Skeletal muscle tissue (tissue), 4 donors: Measurements from ENCODE around the gene FLYWCH1. TPM values are rescaled to one million over a fixed set of nuclear protein-coding genes. Genes with fewer than 3 reads are reported as not detected.
"Not testable (repeated sequence)": the region's sequence is repeated elsewhere in the genome, so short reads cannot be mapped to it uniquely, and the experiment has no call there.

Experiments
- H3K27ac ChIP-seq: one replicate; pipeline ENCODE4 v1.7.0; 2013; ENCODE audit warnings: mild to moderate bottlenecking, low read depth, low read length, inconsistent platforms
- H3K27me3 ChIP-seq, 3 donors: one replicate each; pipeline ENCODE4 v1.7.0; 2013; ENCODE audit warnings: low read length in 3 of 3; ENCODE audit not compliant: control insufficient read depth in 3 of 3, insufficient read depth in 3 of 3
- H3K36me3 ChIP-seq, 3 donors: one replicate each; pipeline ENCODE4 v1.7.0; 2013; ENCODE audit warnings: low read length in 3 of 3; ENCODE audit not compliant: control insufficient read depth in 3 of 3, insufficient read depth in 3 of 3
- H3K4me1 ChIP-seq, 3 donors: one replicate each; pipeline ENCODE4 v1.7.0; 2013; ENCODE audit warnings: low read length in 3 of 3, mild to moderate bottlenecking in 3 of 3; ENCODE audit not compliant: control insufficient read depth in 3 of 3, insufficient read depth in 3 of 3
- H3K4me3 ChIP-seq, 3 donors: one replicate each; pipeline ENCODE4 v1.7.0; 2013; ENCODE audit warnings: low read length in 3 of 3
- H3K9ac ChIP-seq, 3 donors: one replicate each; pipeline ENCODE4 v1.7.0; 2013; ENCODE audit warnings: low read length in 3 of 3, mild to moderate bottlenecking in 3 of 3, moderate library complexity in 2 of 3, low read depth in 1 of 3
- H3K9me3 ChIP-seq, 3 donors: one replicate each; pipeline ENCODE4 v1.7.0; 2013; ENCODE audit warnings: low read length in 3 of 3; ENCODE audit not compliant: control insufficient read depth in 3 of 3
- total RNA-seq: library from RNA; depleted of rRNA; stranded (reverse); fragments of >200 nt; gene quantifications from one replicate; pipeline ENCODE4 v1.2.3, GENCODE V29; 2014
- donor health status: Osteomylitis.

FLYWCH1 gene
- total RNA-seq, 1 donor from 2014 or later: 11.0 TPM

DNA sequence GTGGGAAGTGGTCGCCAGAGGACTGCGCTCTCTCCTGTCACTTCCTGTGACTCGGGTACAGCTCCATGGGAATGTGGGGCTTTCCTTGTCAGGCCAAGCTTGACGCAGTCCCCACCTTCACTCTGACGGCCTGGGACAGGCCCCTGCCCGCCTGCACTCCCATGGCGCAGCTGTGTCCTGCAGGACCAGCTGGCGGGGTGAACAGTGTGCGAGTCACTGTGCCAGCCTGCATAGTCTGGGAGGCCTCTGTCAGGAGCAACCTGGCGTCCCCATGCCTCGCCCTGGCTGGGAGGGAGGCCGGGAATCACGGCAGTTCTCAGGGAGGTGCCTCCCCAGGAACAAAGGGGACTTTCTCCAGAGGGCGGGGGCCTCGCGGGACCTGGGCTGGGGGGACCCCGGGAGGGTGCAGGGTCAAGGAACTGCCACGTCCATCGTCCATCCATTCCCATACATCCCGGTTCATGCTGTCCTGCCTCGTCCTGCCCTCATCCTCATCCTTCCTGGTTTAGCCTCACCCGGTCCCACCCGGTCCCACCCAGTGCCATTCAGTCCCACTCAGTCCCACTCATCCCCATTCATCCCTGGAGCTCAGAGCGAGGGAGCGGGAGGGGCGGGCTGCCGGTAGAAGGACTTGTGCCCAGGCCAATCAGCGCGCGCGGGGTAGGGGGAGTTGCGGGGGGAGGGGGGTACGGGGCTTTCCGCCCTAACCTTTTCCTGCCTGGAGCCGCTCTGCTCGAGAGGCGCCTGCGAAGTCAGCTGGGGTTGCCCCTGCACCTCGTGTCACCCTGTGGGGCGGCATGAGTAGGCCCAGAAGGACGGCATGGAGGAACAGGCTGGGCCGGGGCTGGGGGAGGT is 13.4 kb downstream of the FLYWCH1 start:
- H3K36me3 ChIP-seq: peaks cover 8 to 16% (median 15%) of the 10 kb centered on the region in 3 donors

GRCh38 chr16:2925951-2926649 is 14.4 kb downstream of the FLYWCH1 start:
- Histone ChIP-seq H3K27me3 (no peaks in the 10 kb centered on the region), H3K36me3 (peaks cover 10 to 22% (median 20%) of the 10 kb centered on the region in 3 donors), H3K9me3 (no peaks in the 10 kb centered on the region), H3K27ac (no peak overlapping the region), H3K9ac (no peak overlapping the region), H3K4me1 (peaks cover 7 to 9% (median 8%) of the 10 kb centered on the region in 3 donors), H3K4me3 (no peak overlapping the region)

More for the DNA sequence above, 13.4 kb downstream of the FLYWCH1 start:
- Histone ChIP-seq H3K27ac (no peak overlapping the region), H3K9ac (no peak overlapping the region), H3K4me3 (no peak overlapping the region), H3K4me1 (peaks cover 7 to 9% (median 8%) of the 10 kb centered on the region in 3 donors), H3K9me3 (no peaks in the 10 kb centered on the region), H3K27me3 (no peaks in the 10 kb centered on the region)

DNA sequence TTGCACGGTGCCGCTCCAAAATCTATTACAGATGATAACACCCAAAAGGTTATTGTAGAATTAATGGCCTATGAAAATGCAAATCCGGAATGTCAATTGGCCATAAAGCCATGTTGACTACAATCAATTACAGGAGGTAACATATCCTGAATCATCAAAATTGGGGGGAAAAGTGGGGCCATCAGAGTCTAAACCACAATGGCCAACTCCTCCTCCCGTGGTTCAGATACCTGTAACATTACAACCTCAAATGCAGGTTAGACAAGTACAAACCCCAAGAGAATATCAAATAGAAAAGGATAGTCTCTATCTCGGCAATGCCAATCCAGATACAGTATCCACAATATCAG is 14.9 kb downstream of the FLYWCH1 start:
- Histone ChIP-seq H3K27me3 (no peaks in the 10 kb centered on the region), H3K36me3 (peaks cover 10 to 23% (median 22%) of the 10 kb centered on the region in 3 donors), H3K9me3 (no peaks in the 10 kb centered on the region), H3K27ac (no peak overlapping the region), H3K4me1 (peaks cover 7 to 9% (median 8%) of the 10 kb centered on the region in 3 donors), H3K4me3 (peak overlapping the region; percentile 64 to 72 (median 65)), H3K9ac (peak overlapping the region in 1 of 3 donors; percentile 62)

GRCh38 chr16:2927010-2927646 is 15.4 kb downstream of the FLYWCH1 start:
- Histone ChIP-seq H3K4me1 (peaks cover 7 to 9% (median 8%) of the 10 kb centered on the region in 3 donors), H3K36me3 (peaks cover 10 to 22% (median 21%) of the 10 kb centered on the region in 3 donors), H3K9me3 (no peaks in the 10 kb centered on the region), H3K27me3 (no peaks in the 10 kb centered on the region), H3K4me3 (peak overlapping the region; percentile 64 to 72 (median 65)), H3K9ac (peak overlapping the region in 1 of 3 donors; percentile 62), H3K27ac (no peak overlapping the region)

GRCh38 chr16:2928151-2928550 is 16.4 kb downstream of the FLYWCH1 start:
- H3K9me3 ChIP-seq, H3K4me1 ChIP-seq, H3K27me3 ChIP-seq, H3K9ac ChIP-seq, H3K4me3 ChIP-seq, H3K27ac ChIP-seq: not testable (repeated sequence)
- peaks cover 7 to 24% (median 22%) of the 10 kb centered on the region in 3 donors for H3K36me3 ChIP-seq

- H3K36me3 ChIP-seq: peaks cover 7 to 29% (median 28%) of the 10 kb centered on the region in 3 donors
- H3K27me3 ChIP-seq: no peaks in the 10 kb centered on the region
- H3K4me3 ChIP-seq: no peak overlapping the region
- peaks cover 7 to 9% (median 8%) of the 10 kb centered on the region in 3 donors for H3K4me1 ChIP-seq
- no peaks in the 10 kb centered on the region for H3K9me3 ChIP-seq
- H3K9ac ChIP-seq: no peak overlapping the region
- H3K27ac ChIP-seq: no peak overlapping the region
Observed at GRCh38 chr16:2928796-2929195, 17.1 kb downstream of the FLYWCH1 start.

GRCh38 chr16:2929693-2930092 is 18.0 kb downstream of the FLYWCH1 start:
- no peak overlapping the region for H3K9ac ChIP-seq
- no peaks in the 10 kb centered on the region for H3K9me3 ChIP-seq
- H3K36me3 ChIP-seq: peaks cover 16 to 35% (median 31%) of the 10 kb centered on the region in 3 donors
- H3K4me3 ChIP-seq: no peak overlapping the region
- H3K4me1 ChIP-seq: peaks cover 7 to 9% (median 8%) of the 10 kb centered on the region in 3 donors
- no peaks in the 10 kb centered on the region for H3K27me3 ChIP-seq
- no peak overlapping the region for H3K27ac ChIP-seq

DNA sequence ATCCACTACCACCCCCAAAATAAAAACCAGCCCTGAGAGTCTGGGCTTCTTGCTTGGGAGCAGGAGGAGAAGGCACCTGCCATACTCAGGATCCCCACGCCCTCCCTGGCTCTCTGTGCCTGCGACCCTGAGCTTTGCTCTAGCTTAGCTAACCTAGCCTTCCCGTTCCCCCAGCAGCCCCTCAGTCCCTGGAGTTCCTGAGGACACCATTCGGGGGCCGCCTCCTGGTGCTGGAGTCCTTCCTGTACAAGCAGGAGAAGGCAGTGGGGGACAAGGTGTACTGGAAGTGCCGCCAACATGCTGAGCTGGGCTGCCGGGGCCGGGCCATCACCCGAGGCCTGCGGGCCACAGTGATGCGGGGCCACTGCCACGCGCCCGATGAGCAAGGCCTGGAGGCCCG is 18.5 kb downstream of the FLYWCH1 start:
- Histone ChIP-seq H3K27me3 (no peaks in the 10 kb centered on the region), H3K9me3 (no peaks in the 10 kb centered on the region), H3K9ac (no peak overlapping the region), H3K36me3 (peaks cover 18 to 37% (median 31%) of the 10 kb centered on the region in 3 donors), H3K27ac (no peak overlapping the region), H3K4me1 (peaks cover 7 to 9% (median 8%) of the 10 kb centered on the region in 3 donors), H3K4me3 (no peak overlapping the region)

DNA sequence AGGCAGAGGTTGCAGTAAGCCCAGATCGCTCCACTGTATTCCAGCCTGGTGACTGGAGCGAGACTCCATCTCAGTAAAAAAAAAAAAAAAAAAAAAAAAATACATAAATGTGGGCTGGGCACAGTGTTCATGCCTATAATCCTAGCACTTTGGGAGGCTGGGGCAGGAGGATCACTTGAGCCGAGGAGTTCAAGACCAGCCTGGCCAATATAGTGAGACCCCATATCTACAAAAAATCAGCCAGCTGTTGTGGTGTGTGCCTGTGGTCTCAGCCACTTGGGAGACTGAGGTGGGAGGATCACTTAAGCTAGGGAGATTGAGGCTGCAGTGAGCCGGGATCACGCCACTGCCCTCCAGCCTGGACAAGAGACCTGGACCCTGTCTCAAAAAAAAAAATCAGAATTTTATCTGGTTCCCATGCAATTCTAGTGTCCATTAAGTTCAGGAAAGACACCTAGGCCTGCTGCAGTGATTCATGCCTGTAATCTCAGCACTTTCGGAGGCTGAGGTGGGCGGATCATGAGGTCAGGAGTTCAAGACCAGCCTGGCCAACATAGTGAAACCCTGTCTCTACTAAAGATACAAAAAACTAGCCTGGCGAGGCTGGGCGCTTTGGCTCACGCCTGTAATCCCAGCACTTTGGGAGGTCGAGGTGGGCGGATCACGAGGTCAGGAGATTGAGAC is 19.6 kb downstream of the FLYWCH1 start:
- not testable (repeated sequence) for H3K4me3 ChIP-seq, H3K27me3 ChIP-seq, H3K4me1 ChIP-seq, H3K9ac ChIP-seq, H3K9me3 ChIP-seq, H3K27ac ChIP-seq
- H3K36me3 ChIP-seq: peaks cover 26 to 44% (median 34%) of the 10 kb centered on the region in 3 donors
